Keratinocyte (primary cell): ENCODE measurements around the gene SRRD. TPM values are rescaled to one million over a fixed set of nuclear protein-coding genes. Genes with fewer than 3 reads are reported as not detected.
"Not testable (repeated sequence)": the region's sequence is repeated elsewhere in the genome, so short reads cannot be mapped to it uniquely, and the experiment has no call there.

ENCODE experiments used
- DNase-seq: peaks from one replicate; pipeline ENCODE4 v3.0.0-alpha.2; 2011; ENCODE audit warnings: low read depth, missing footprints, low spot score
- FAIRE-seq: peaks from 2 replicates; lab custom pipeline; 2011; peaks lifted over from hg19 to GRCh38; lab: Jason Lieb, UNC
- H2AFZ ChIP-seq: 2 replicates; pipeline ENCODE4 v1.6.0; 2012; ENCODE audit warnings: low read length, control low read depth, inconsistent platforms; ENCODE audit not compliant: control insufficient read depth
- H3K27ac ChIP-seq: 2 replicates; pipeline ENCODE4 v1.5.1; 2011; ENCODE audit warnings: low read length; ENCODE audit not compliant: control insufficient read depth, insufficient read depth
- H3K27me3 ChIP-seq: 3 replicates; pipeline ENCODE4 v1.6.0; 2011; ENCODE audit warnings: low read length; ENCODE audit not compliant: control insufficient read depth, insufficient read depth; ENCODE audit errors: extremely low read depth
- H3K36me3 ChIP-seq, 2 experiments: 2 replicates in 1 of 2; 3 replicates in 1 of 2; pipeline ENCODE4 v1.5.1; 2011; ENCODE audit warnings: low read length in 2 of 2, mild to moderate bottlenecking in 1 of 2; ENCODE audit not compliant: control insufficient read depth in 2 of 2, insufficient read depth in 2 of 2; ENCODE audit errors: extremely low read depth in 1 of 2
- H3K4me1 ChIP-seq: 3 replicates; pipeline ENCODE4 v1.5.1; 2011; ENCODE audit warnings: low read length; ENCODE audit not compliant: control insufficient read depth, insufficient read depth; ENCODE audit errors: extremely low read depth
- H3K4me2 ChIP-seq: 3 replicates; pipeline ENCODE4 v1.6.0; 2011; ENCODE audit warnings: low read depth, low read length; ENCODE audit not compliant: control insufficient read depth, insufficient read depth; ENCODE audit errors: extremely low read depth
- H3K4me3 ChIP-seq, 3 experiments: fragments of 200-600 bp in 1 of 3; sonication (generic) in 1 of 3; 2 replicates in 2 of 3; 3 replicates in 1 of 3; pipeline ENCODE4 v1.5.1; 2011 to 2016; ENCODE audit warnings: low read length in 3 of 3, mild to moderate bottlenecking in 3 of 3, control low read depth in 2 of 3, inconsistent platforms in 1 of 3, low read depth in 1 of 3, mixed read lengths in 1 of 3, mixed run types in 1 of 3, moderate library complexity in 1 of 3; ENCODE audit not compliant: control insufficient read depth in 2 of 3, insufficient read depth in 2 of 3; ENCODE audit errors: extremely low read depth in 1 of 3
- H3K79me2 ChIP-seq: 2 replicates; pipeline ENCODE4 v1.6.0; 2012; ENCODE audit warnings: low read length; ENCODE audit not compliant: control insufficient read depth, insufficient read depth
- H3K9ac ChIP-seq: 3 replicates; pipeline ENCODE4 v1.6.0; 2011; ENCODE audit warnings: low read length; ENCODE audit not compliant: control insufficient read depth, insufficient read depth; ENCODE audit errors: extremely low read depth
- H3K9me1 ChIP-seq: 3 replicates; pipeline ENCODE4 v1.6.0; 2011; ENCODE audit warnings: low read length; ENCODE audit not compliant: control insufficient read depth, insufficient read depth; ENCODE audit errors: extremely low read depth
- H3K9me3 ChIP-seq: 2 replicates; pipeline ENCODE4 v1.5.1; 2012; ENCODE audit warnings: low read depth, low read length; ENCODE audit not compliant: control insufficient read depth
- H4K20me1 ChIP-seq: 3 replicates; pipeline ENCODE4 v1.6.0; 2011; ENCODE audit warnings: low read length; ENCODE audit not compliant: control insufficient read depth, insufficient read depth; ENCODE audit errors: extremely low read depth
- CTCF ChIP-seq, 3 experiments: IDR thresholded peaks in 1 of 3; conservative IDR thresholded peaks in 1 of 3; optimal IDR thresholded peaks in 1 of 3; 2 replicates in 2 of 3; 3 replicates in 1 of 3; pipeline versions ENCODE3 to v1.5.1; 2011; ENCODE audit warnings: low read length in 3 of 3, mild to moderate bottlenecking in 3 of 3, moderate library complexity in 2 of 3, control low read depth in 1 of 3, inconsistent platforms in 1 of 3; ENCODE audit not compliant: insufficient read depth in 2 of 3; ENCODE audit errors: extremely low read depth in 1 of 3
- EZH2 ChIP-seq: IDR thresholded peaks from one replicate; pipeline ENCODE4 v1.6.1; 2012; ENCODE audit warnings: inconsistent platforms, mild to moderate bottlenecking, low read length, moderate library complexity
- dilution Hi-C: fragments of 300-500 bp; cut with MboI; formaldehyde crosslinking; loops from one replicate; pipeline ENCODE4 v1.7.0; 2020; ENCODE audit warnings: low sequenced_read_pairs; ENCODE audit not compliant: extremely low pct_ligation_motif_present
- polyA plus RNA-seq, 5 experiments: library from polyadenylated mRNA; depleted of rRNA in 3 of 5; stranded (reverse) in 3 of 5; stranded (forward) in 1 of 5; unstranded in 1 of 5; fragments of >200 nt; gene quantifications; 1 replicate in 1 of 5; 2 replicates in 3 of 5; 3 replicates in 1 of 5; pipeline versions ENCODE4 v1.2.1 to v1.2.3, GENCODE V29; 2011 to 2012; ENCODE audit warnings: missing spikeins in 2 of 5, low read depth in 1 of 5, low replicate concordance in 1 of 5

SRRD gene
- polyA plus RNA-seq, 1 donor (not counting 4 experiments of a cell fraction or from before 2014, with no cell fraction given), result 45.0 TPM

- Histone ChIP-seq H2AFZ (no peak overlapping the region), H3K27me3 (no peaks in the 10 kb centered on the region), H3K9me1 (peaks cover 2% of the 10 kb centered on the region), H4K20me1 (no peaks in the 10 kb centered on the region), H3K27ac (no peak overlapping the region), H3K4me3 (no peak overlapping the region), H3K36me3 (peaks cover 0 to 7% of the 10 kb centered on the region in 2 experiments), H3K9me3 (no peaks in the 10 kb centered on the region), H3K79me2 (peaks cover 6% of the 10 kb centered on the region), H3K4me2 (no peak overlapping the region), H3K4me1 (peaks cover 3% of the 10 kb centered on the region), H3K9ac (no peak overlapping the region)
- TF ChIP-seq EZH2 (no peak), CTCF (optimal IDR thresholded peaks at IDR 0.05 in 1 of 3, IDR thresholded peaks at IDR 0.05 in 1 of 3, conservative IDR thresholded peaks at IDR 0.05 in 1 of 3; ENCODE audit: extremely low read depth in 1 of 3, insufficient read depth in 2 of 3, low read length in 3 of 3) (no peak)
- FAIRE-seq, result no peak
- DNase-seq, result no peak
- dilution Hi-C loops, result no loop called here
These were observed 46.7 kb upstream of the SRRD start for GRCh38 chr22:26436903-26437515.

GRCh38 chr22:26437694-26438392, 45.8 kb upstream of the SRRD start:
- Histone ChIP-seq H4K20me1 (no peaks in the 10 kb centered on the region), H3K4me2 (no peak overlapping the region), H3K9me3 (no peaks in the 10 kb centered on the region), H2AFZ (no peak overlapping the region), H3K27me3 (no peaks in the 10 kb centered on the region), H3K4me3 (no peak overlapping the region), H3K27ac (no peak overlapping the region), H3K4me1 (peaks cover 3% of the 10 kb centered on the region), H3K9ac (no peak overlapping the region), H3K9me1 (peaks cover 2% of the 10 kb centered on the region), H3K79me2 (peaks cover 6% of the 10 kb centered on the region), H3K36me3 (peaks cover 0 to 7% of the 10 kb centered on the region in 2 experiments)
- no peak for TF ChIP-seq EZH2
- TF ChIP-seq CTCF (optimal IDR thresholded peaks at IDR 0.05 in 1 of 3, IDR thresholded peaks at IDR 0.05 in 1 of 3, conservative IDR thresholded peaks at IDR 0.05 in 1 of 3; ENCODE audit: extremely low read depth in 1 of 3, insufficient read depth in 2 of 3, low read length in 3 of 3), result no peak
- dilution Hi-C loops, result no loop called here
- FAIRE-seq (no peak), DNase-seq (no peak)

GRCh38 chr22:26438776-26439175, 44.9 kb upstream of the SRRD start:
- H3K4me1 ChIP-seq, H3K79me2 ChIP-seq, H2AFZ ChIP-seq, H3K27ac ChIP-seq, H3K9me3 ChIP-seq, H3K9ac ChIP-seq, H3K4me3 ChIP-seq, H3K36me3 ChIP-seq, H3K9me1 ChIP-seq, H4K20me1 ChIP-seq, H3K4me2 ChIP-seq, dilution Hi-C loops, DNase-seq, H3K27me3 ChIP-seq: not testable (repeated sequence)
- FAIRE-seq, result peak; percentile 43
